Measurements from ENCODE around the gene AP1S3. TPM values are rescaled to one million over a fixed set of nuclear protein-coding genes. Genes with fewer than 3 reads are reported as not detected.
"Not testable (repeated sequence)": the region's sequence is repeated elsewhere in the genome, so short reads cannot be mapped to it uniquely, and the experiment has no call there.

The AP1S3 gene
- total RNA-seq, 1 experiment from 2014 or later = 17.4 TPM

GRCh38 chr2:223815186-223815883 lies 22.0 kb downstream of the AP1S3 start (continued):
- TF ChIP-seq ARID4B (CRISPR knock-in tag; IDR thresholded peaks at IDR 0.05; ENCODE audit: borderline replicate concordance) = no peak
- TF ChIP-seq PRRX2 (CRISPR knock-in tag; IDR thresholded peaks at IDR 0.05) = no peak
- TF ChIP-seq ZNF532 (CRISPR knock-in tag; IDR thresholded peaks at IDR 0.05; ENCODE audit: borderline replicate concordance) = no peak
- TF ChIP-seq AR (CRISPR knock-in tag; IDR thresholded peaks at IDR 0.05) = no peak
- no peak for TF ChIP-seq ZBTB43 (CRISPR knock-in tag; IDR thresholded peaks at IDR 0.05)
- TF ChIP-seq GRHL2 (CRISPR knock-in tag; IDR thresholded peaks at IDR 0.05; ENCODE audit: insufficient replicate concordance, severe bottlenecking) = no peak
- no peak for TF ChIP-seq ZNF121 (CRISPR knock-in tag; IDR thresholded peaks at IDR 0.05)

- H3K36me3 Mint-ChIP-seq; H3K9me3 Mint-ChIP-seq; H3K4me3 Mint-ChIP-seq; CTCF ChIA-PET; H3K27me3 Mint-ChIP-seq (ENCODE audit: low read depth); ATAC-seq; H3K4me1 Mint-ChIP-seq; POLR2A ChIA-PET; DNase-seq (ENCODE audit: low spot score); H3K27ac Mint-ChIP-seq: not testable (repeated sequence)
These were observed 22.6 kb downstream of the AP1S3 start for GRCh38 chr2:223814764-223815163.

GRCh38 chr2:223813329-223813728 lies 24.1 kb downstream of the AP1S3 start:
- Mint-ChIP-seq H3K36me3 (no peaks in the 10 kb centered on the region), H3K9me3 (no peaks in the 10 kb centered on the region), H3K4me3 (no peak overlapping the region), H3K27me3 (ENCODE audit: low read depth) (no peaks in the 10 kb centered on the region), H3K27ac (no peak overlapping the region), H3K4me1 (no peaks in the 10 kb centered on the region)
- ATAC-seq (no peak), DNase-seq (ENCODE audit: low spot score) (no peak)
- TF ChIP-seq PREB (CRISPR knock-in tag; IDR thresholded peaks at IDR 0.05; ENCODE audit: borderline replicate concordance) = no peak
- no peak for TF ChIP-seq ATF6 (CRISPR knock-in tag; IDR thresholded peaks at IDR 0.05)
- ChIA-PET CTCF (interaction anchor here (0.7 kb wide), 1 partner anchor 24 kb away, joined by 3 read pairs; the partner anchor contains the start of gene AP1S3), POLR2A (no interaction called here)
